ENCODE measurements around the gene OR6J1.
"Not testable (repeated sequence)": the region's sequence is repeated elsewhere in the genome, so short reads cannot be mapped to it uniquely, and the experiment has no call there.

OR6J1 gene

DNA sequence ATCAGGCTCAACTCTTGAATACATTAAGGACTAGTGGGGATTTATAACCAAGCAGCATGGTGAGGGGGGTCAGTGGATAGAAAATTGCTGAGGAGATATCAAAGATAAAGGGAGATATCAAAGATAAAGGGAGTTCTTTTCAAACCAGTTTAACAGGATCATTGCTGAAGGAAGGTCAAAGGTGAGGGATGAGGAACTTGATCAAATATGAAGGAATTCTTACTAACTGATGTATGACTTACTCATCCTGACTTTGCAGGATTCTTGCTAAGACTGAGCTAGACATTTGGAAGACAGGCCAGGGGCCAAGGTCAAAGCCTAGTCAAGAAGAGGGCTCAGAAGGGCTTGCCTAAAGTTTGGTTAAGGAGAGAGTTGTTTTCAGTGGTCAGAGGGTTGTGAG is 41.3 kb downstream of the OR6J1 start:
- DNase-seq, result peak; percentile 37

DNA sequence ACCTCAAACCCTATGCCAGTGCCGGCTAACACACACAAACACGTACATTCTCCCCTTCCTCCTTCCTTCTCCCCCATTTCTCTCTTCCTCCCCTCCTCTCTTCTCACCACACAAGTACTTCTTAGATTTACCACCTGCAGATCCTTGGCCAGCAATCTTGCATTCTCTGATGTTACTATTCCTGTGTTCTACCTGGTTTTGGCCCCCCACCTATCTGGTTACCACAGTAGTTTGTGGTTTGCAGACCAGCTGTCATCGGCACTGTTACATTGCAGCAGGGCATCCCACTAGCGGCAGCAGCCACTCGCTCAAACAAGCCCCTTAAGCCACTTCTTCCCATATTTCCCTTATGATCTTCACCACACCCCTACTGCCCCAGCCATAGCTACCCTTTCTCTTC is 42.2 kb downstream of the OR6J1 start:
- no peak for DNase-seq

DNA sequence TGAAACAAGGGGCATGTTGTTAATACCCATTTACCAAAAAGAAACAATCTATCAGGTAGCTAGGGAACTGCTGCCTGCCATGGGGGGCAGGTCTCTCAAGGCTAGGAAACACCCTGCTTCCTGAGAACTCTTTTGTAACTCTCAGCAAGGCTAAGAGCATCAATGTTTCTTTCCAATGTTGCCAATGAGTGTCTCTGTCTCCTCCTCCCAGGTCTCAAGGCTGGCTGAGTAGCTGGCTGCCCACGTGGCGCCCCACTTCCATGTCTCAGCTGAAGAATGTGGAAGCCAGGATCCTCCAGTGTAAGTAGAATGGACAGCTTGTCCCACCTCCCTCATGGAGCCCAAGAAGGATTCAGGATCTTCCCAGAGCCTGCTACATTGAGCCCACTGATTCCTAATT is 42.7 kb downstream of the OR6J1 start:
- DNase-seq, result no peak

DNA sequence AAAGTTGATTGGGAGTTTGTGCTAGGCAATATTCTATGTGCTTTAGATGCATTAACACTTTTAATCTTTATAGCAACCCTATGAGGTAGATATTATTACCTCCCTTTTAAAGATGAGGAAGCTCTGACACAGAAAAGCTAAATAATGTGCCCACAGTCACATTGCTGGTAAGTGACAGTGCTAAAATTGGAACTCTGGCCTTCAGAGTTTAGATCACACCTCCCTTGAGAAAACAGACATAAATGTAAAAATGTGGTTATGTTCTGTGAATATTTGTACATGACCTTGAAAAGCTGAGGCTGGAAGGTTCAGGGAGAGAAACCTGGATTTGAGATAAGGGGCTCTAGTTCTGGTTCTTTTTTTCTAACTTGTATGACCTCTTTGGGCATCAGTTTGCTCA is 44.1 kb downstream of the OR6J1 start:
- no peak for DNase-seq

DNA sequence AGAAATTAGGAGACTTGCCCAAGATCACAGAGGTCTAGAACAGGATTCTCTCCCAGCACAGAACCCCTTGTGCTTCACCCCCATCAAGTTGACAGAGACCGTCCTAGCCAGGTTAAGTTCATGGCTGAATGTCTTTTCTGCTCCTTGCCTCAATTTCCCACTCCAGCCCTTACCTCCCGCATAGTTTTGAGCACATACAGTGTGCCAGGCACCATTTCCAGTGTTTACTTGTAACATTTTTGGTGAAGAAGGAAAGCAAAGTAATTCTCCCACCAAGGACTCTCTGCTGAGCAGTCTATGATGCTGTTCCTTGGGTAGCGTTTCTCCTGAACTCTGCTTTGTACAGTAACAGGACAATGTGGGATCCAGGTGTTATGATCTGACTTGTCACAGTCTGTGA is 44.8 kb downstream of the OR6J1 start:
- DNase-seq, result no peak

DNA sequence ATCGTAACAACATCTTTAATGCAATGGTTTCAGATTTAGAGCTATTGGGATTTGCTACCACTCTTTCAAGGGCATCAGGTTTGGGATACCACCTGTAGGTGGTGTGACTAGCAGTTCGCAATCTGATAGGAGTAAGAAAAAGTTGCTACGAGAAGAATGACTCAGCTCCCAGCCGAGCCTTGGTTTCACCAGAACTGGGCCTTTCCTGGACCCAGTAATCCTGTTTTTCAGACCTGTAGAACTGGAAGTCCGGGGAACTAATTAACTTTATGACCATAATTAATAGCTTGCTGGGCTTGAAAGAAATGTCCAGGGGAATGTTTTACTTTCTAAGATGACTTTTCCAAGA is 45.3 kb downstream of the OR6J1 start:
- peak; percentile 35 for DNase-seq

DNA sequence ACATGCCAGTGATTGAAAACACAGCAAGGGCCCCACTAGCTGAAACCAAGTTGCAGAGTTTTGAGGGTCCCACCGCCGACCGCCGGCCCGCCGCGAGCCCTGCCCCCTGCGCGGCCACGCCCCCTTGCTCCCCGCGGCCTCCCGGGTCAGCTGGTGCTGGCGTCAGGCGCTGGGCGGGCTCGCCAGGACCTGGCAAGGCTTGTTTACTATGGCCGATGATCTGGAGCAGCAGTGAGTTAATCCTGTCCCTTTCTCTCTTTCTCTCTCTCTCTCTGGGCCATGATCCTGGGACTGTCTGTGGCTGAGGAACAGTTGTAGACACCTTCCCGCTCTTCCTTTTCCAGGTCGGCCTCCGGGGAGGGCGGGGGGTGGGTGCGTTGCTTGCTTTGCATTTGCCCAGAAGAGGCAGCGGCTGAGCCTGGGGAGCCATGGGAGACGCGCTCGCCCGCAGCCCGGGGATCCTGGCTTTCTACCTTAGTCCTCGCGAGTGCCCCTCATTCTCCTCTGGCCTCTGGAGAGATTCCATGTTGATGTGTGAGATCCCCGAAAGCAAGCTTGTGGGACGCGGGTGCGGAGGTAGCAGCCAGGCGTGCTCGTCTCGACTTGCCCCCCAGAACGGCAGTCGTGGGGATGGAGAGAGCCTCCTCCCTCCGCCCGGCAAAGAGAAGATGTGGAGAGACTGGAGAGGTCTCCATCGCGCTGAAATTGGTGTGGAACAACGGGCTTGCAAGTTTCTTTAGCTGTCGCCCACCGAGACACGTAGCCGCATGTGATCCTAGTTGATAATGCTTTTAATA is 45.9 kb downstream of the OR6J1 start, which contains the start of gene ABHD4:
Gene ABHD4, plus strand, starts transcription at position 202 of the 797 bp plus-strand sequence. Its CDS starts 7 bp downstream, at position 209.
- peak; percentile 51 for DNase-seq

DNA sequence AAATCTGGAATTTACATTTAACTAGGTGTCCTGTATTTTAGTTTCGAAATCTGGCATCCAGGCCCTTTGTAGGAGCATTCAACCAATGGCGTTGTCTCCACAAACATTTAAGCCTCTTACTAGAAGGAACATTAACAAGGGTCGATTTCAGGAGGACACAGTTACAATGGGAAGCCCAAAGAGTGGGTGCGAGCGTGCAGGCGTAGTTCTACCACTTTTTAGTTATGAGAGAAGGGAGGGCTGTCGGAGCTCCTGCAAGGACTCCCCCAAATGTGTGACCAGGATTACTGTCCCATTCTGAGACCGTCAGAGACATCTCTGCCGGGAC is 46.4 kb downstream of the OR6J1 start:
- DNase-seq, result no peak

DNA sequence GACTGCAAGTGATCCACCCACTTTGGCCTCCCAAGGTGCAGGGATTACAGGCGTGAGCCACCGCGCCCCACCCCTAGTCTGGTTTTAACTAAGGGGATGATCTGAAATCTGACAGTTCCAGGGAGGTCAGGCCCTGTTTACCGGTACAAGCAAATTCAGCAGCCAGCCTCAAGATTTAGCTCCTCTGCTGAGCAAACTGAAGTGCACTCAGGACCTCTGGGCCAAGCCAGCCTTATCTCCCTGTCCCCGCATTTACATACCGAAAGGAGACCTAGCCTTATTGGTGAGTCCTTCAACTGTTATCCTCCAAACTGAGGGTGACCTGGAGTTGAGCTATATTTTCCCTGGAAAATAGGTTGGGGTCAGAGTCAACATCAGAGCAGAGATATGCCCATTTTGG is 46.9 kb downstream of the OR6J1 start:
- DNase-seq, result no peak

DNA sequence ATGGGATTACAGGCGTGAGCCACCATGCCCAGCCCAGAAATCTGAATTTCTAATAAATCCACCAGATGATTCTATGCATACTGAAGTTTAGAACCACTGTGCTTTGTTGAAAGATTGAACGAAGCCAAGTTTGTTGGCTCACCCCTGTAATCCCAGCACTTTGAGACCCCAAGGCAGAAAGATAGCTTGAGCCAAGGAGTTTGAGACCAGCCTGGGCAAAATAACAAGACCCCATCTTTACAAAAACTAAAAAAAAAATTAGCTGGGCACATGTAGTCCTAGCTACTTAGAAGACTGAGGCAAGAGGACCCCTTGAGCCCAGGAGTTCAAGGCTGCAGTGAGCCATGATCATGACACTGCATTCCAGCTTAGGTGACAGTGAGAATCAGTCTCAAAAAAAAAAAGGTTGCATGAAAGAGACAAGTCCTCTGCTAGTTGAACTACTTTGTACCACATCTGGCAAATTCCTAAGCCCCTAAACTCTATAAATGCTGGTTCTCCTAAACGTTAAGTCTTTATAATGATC is 47.7 kb downstream of the OR6J1 start:
- DNase-seq, result no peak

DNA sequence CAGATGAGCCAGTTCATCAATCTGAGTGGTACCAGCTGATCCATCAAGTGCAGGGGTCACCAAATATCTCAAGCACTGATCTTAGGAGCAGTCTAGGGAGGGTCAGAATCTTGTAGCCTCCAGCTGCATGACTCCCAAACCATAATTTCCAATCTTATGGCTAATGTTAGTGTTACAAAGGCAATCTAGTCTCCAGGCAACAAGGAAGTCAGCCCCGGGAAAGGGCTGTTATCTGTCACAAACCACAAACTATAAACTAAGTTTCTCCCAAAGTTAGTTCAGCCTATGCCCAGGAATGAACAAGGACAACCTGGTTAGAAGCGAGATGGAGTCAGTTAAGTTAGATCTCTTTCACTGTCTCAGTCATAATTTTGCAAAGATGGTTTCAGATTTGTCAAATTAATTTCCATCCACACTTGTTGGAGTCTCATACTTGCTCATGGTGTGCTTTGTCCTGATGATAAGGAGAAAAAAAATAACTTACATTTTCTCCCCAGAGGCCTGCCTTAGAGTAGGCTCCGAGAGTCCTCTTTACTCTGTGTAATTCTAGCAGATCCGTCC is 49.9 kb downstream of the OR6J1 start:
- no peak for DNase-seq

DNA sequence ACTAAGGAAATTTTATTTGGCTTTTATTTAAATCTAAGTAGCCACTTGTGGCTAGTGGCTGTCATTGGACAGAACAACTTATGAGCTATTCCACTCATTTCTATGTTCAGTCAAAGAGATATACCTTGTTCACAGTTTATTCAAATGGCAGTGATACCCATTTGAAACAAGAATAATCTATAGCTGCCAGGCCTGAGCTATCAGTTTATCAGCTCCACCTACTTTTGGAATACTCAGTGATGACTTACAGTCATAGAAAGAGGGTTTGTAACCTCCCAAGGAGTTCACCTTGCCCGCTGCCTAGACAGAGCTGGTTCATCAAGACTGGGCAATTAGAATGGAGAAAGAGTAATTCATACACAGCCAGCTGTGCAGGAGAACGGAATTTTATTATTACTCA is 50.6 kb downstream of the OR6J1 start:
- no peak for DNase-seq

DNA sequence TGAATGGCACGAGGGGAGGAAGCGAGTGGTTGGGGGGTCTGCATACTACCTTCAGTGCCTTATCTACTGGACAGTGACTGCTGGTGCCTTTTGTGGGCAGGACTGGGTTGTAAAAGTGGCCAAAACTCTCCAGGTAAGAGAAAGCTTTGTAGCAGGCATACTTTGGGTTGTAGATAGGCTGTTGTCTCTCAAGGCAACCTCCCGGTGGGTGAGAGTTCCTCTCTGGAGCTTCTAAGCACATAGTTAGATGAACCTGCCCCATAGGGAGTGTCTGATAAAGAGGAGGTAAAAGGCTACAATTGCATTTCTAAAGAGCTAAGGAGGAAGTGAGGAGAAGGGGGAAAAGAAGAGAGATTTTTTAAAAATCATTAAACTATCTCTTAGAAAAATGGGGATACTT is 51.0 kb downstream of the OR6J1 start:
- no peak for DNase-seq

DNA sequence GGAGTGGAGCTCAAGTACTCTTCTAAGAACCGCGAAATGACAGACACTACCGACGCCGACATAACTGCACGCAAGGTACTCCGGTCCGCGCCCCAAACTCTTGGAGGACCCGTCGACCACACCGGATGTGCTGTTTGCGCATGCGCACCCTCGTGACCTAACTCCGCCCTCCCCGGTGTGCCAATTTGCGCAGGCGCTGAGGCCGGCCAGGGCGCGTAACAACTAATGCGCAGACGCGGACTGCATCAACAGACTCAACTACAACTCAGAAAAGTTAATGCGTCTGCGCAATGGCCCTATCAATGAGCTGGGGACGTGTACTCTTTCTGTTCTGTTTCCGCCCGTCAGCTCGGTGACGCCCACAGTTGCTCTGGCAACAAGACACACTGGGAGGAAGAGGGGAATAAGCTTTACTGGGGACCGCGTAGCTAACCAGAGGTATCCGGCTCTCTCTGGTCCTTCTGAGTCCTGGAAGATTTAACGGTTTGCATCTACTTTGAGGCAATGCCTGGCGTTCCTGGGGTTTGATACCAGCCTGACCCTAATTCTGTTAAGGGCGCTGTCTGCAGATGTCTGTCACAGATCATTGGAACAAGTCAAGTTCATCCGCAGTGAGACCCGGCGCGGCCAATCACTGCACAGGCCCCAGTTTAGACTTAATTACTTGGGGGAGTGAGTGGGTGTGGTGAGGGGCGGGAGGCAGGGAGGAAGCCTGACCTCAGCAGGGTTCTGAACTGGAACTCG is 54.9 kb downstream of the OR6J1 start, which contains the start of gene DAD1:
Gene DAD1, minus strand, starts transcription at position 129 of the 744 bp plus-strand sequence. Its CDS starts 67 bp downstream, at position 62.
- peak; percentile 99 for DNase-seq

DNA sequence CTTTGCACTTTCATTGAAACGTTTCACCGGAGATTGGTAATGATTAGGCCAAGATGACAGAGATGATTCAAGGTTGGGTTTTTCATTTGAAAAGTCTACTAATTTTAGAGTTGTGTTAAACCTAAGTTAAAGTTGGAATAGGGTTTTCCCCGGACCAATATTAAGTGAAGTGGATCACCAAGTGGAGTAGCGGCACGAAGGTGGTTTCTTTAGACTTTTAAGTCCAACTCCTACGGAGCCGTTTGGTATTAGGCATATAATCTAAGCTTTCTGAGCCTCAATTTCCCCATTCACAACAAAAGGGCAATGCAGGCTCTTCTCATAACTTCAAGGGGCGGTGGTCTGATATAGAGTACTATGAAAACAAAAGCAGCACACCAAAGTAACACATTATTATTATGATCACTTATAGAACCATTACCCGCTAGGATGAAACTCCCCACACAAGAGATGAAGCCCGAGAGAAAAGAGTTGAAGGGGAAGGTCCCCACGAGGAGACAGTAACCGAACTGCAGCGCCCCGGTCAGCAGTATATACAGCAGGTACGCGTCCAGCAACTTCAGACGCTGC is 55.5 kb downstream of the OR6J1 start:
- DNase-seq, result no peak

DNA sequence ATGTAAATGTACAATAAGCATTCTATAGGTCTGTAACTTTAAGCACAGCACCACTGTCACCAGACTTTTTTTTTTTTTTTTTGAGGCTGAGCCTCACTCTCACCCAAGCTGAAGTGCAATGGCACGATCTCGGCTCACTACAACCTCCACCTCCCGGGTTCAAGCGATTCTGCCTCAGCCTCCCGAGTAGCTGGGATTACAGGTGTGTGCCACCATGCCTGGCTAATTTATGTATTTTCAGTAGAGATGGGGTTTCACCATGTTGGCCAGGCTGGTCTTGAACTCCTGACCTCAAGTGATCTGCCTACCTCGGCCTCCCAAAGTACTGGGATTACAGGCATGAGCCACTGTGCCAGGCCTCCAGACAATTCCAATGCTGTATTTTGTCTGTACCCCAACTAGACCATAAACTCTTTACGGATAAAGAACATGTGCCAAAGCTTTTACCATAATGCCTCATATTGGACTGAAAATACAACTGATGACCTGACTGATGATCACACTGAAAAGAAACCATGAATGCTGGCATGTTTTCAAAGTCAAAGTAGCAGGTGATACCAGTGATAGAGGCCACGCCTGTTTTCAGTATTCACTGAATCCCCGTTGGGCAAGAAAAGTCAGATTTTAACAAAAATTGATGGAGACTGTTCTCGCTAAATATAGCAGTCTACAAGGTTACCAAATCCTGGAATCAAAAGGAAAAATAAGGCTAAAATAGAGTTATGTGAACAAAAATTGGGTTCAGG is 56.3 kb downstream of the OR6J1 start:
- DNase-seq, result not testable (repeated sequence)

DNA sequence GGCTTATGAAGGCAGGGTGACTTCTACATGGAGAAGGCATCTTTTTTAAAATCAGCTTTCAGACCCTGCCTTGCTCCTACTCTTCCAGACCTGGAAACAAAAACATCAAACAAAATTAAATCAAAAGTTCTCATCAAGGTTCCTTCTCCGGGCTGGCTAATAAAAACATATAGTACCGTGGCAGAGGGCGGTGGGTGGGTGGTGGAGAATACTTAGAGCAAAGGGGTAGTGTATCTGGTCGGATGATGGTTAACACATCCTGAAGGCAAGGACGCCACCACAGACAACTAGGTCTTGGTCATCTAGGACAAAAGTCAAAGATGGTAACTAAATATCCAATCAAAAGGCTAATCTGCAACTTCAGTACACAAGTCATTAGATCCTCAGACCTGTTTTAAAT is 56.9 kb downstream of the OR6J1 start:
- DNase-seq, result no peak

DNA sequence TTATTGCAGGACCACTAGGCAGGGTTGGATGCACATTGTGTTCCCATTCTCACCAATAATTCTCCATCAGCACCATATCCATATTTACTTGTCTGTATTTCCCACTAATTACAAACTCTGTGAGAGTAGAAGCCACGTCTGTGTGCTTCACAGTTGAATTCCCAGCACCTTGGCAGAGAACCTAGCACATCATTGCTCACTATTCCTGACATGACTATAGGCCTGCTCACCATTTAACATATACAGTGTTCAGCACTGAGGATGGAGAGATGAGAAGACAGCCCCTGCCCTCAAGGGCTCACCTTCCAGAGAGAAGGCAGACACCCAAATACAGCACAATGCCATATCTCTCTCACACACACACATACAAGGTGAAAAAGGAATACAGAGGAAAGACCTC is 60.2 kb downstream of the OR6J1 start:
- no peak for DNase-seq

Measured in fibroblast of skin of abdomen (primary cell).